HS-5 (cell line): ENCODE measurements around the gene TRPV4.

Experiments used
- DNase-seq: peaks from one replicate; pipeline ENCODE4 v3.0.0-alpha.2; 2012; ENCODE audit warnings: low read depth

The TRPV4 gene

DNA sequence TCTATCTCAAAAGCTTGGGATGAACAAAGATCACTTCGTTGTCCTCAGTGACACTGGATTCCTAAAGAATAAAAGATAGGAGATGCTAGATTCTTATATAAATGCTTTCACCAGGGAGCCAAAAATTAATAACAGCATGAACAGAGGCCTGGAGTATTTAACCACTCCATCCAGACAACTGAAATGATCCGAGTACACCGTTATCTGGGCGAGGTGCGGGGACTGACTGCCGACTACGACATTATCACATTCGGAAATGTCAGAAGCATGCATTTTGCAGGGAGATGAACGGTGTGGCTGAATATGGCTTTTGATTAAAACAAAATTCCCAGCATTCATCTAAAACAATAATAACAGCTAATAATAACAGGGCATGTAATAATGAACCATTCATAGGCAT lies 56.6 kb downstream of the TRPV4 start:
- DNase-seq = no peak

DNA sequence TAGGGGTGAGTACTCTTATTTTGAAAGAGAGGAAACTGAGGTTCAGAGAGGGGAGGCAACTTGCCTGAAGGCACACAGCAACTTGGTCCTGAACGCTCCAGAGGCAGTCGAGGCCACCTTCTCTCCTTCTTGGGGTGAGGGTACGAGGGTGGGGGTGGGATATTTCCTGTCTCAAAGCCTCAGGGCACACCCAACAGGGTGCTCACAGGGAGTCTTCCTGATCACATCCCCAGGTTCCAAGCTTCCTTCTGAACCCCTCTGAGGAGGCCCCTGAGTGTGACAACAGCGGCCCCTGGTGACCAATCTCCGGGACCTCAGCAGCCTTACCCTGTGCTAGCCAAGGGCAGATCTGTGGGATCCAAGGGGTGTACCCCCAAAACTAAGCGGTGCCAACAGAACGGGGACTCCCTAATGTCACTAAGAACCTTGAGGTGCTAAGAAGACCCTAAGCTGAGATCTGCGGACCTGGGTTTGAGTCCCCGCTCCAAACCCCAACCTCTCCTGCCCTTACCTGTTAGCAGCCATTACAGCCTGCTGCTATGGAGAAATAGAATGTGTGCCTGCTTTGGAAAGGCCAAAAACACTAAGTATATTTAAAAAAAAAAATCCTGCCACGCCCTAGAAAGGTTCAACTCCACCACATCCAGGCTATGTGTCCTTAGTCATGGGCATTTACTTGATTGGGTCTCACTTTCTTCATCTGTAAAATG lies 57.9 kb downstream of the TRPV4 start:
- DNase-seq = no peak

GRCh38 chr12:109773384-109774011 lies 59.7 kb downstream of the TRPV4 start:
- no peak for DNase-seq

GRCh38 chr12:109772622-109773321 lies 60.4 kb downstream of the TRPV4 start:
- no peak for DNase-seq

GRCh38 chr12:109771746-109772621 lies 61.2 kb downstream of the TRPV4 start:
- DNase-seq = no peak

- no peak for DNase-seq
Observed at GRCh38 chr12:109770861-109771670, 62.1 kb downstream of the TRPV4 start.

DNA sequence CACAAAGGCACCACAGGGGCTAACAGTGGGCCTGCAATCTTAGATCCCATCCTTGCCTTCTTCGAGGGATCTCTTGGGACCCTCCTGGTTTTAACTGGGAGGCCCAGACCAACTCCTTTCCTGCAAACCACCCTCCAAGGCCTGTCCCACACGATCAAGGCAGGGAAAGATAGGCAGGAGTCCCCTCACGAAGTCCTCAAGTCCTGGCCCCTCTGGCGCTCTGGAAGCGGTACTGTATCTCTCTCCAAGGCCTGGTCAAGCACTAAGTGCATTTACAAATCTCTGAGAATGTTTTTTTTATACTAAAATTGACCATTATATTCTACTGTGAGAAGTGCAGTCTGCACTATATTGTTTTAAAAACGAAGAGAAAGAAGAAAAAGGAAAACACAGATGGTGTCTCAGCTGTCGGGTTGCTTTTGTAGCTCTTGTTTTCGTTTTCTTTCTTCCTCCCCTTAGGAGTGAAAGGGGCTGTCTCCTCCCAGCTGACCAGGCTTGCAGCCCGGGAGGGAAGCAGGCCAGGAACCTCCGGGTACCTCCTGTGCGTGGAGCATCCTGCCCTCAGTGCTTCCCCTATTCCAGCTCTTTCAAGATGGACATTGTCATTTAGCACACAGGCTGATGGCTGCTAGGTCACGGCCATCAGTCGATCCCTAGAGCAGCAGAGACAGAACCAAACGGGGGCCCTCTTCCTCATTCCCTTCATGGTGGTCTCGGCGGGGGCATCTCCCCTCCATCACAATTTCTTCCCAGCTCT lies 62.9 kb downstream of the TRPV4 start:
- DNase-seq = no peak

- DNase-seq = no peak
Observed at GRCh38 chr12:109768901-109769670, 64.1 kb downstream of the TRPV4 start.

GRCh38 chr12:109767991-109768900 lies 65.0 kb downstream of the TRPV4 start:
- DNase-seq = no peak

- no peak for DNase-seq
Observed at GRCh38 chr12:109767456-109767855, 65.7 kb downstream of the TRPV4 start.

- no peak for DNase-seq
Observed at GRCh38 chr12:109766251-109766778, 66.9 kb downstream of the TRPV4 start.

DNA sequence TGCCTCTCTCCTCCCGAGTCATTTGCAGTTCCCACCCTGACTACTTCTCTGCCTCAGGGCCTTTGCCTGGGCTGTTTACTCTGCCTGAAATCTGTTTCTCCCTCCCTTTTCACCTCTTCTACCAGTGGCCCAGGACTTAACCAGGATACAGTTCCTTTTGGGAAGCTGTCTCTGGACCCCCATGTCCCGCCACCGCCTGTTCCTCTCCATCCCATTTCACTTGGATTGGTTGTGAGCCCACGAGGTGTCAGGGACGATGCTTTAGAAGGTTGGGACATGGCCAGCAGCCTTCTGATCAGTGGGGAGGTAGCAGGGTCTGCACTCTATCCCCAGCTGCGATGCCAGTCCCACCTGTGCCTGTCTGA lies 67.8 kb downstream of the TRPV4 start:
- no peak for DNase-seq

GRCh38 chr12:109764776-109765445 lies 68.3 kb downstream of the TRPV4 start:
- no peak for DNase-seq

DNA sequence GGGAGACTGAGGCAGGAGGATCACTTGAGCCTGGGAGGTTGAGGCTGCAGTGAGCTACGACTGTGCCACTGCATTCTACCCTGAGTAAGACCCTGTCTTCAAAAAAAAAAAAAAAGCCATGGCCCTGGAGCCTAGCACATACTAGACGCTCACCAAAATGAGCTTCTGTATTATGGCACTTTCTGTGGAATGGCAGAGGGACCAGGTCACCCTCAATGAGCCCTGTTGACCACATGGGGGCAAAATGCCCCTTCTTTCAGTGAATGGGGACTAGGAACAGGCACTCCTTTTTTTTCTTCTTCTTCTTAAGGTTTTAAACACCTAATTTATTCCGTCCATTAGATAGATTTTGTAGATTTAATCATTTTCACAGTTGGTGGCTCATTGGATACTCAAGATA lies 69.1 kb downstream of the TRPV4 start:
- no peak for DNase-seq

GRCh38 chr12:109763201-109763841 lies 69.9 kb downstream of the TRPV4 start:
- DNase-seq = peak; percentile 13

DNA sequence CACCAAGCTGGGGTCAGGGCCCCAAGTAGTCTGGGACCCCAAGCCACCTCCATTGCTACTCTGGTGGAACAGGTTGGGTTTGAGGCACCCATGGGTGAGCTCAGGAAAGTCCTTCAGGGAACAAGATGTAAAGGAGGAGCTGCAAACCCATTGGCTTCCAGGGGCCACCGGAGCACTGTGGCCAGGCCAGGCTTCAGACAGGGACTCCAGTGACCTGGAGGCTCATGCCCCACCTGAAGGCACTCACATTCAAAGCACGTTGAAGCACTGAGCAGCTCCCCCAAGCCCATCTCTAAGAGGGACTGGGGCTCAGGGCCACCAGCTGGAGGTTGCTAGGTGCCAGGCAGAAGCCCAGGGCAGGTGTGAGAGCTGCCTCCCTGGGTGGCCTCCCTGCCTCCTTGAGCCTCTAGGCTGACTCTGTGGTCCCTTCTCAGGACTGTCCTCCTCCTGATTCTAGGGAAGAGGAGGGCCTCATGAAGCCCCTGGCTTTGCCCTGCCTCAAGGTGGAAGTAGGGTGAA lies 70.5 kb downstream of the TRPV4 start:
- DNase-seq = no peak

- no peak for DNase-seq
Observed at GRCh38 chr12:109762071-109762672, 71.0 kb downstream of the TRPV4 start.
